ENCODE data around the gene NOS2.

DNA sequence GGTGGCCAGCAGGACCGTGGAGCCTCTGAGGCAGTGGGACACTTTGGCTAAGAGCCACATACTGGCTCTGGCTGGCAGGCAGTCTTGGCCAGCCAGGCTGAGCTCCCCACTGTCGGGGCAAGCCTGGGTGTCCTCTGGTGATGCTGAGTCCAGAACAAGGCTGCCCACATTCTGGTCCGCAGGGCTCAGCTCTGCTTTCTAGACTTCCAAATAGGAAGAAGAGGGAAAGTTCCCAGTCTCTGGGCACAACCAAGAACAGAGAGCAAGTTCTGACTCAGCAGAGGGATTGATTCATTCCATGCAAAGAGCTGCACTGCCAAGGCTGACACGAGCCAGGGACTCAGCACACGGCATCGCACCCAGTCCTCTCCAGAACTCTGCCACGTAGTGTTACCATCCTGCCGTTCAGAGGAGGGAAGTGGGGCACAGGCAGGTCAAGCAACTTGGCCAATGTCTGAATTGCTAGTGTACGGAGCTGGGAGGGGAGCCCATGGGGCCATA, 58.9 kb downstream of the NOS2 start:
- TF ChIP-seq, protein P1, sequence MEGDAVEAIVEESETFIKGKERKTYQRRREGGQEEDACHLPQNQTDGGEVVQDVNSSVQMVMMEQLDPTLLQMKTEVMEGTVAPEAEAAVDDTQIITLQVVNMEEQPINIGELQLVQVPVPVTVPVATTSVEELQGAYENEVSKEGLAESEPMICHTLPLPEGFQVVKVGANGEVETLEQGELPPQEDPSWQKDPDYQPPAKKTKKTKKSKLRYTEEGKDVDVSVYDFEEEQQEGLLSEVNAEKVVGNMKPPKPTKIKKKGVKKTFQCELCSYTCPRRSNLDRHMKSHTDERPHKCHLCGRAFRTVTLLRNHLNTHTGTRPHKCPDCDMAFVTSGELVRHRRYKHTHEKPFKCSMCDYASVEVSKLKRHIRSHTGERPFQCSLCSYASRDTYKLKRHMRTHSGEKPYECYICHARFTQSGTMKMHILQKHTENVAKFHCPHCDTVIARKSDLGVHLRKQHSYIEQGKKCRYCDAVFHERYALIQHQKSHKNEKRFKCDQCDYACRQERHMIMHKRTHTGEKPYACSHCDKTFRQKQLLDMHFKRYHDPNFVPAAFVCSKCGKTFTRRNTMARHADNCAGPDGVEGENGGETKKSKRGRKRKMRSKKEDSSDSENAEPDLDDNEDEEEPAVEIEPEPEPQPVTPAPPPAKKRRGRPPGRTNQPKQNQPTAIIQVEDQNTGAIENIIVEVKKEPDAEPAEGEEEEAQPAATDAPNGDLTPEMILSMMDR (IDR thresholded peaks at IDR 0.05; ENCODE audit: low read depth, low read length, poor library complexity, severe bottlenecking): no peak
- no peak for TF ChIP-seq EZH2phosphoT487 (IDR thresholded peaks at IDR 0.05; ENCODE audit: borderline replicate concordance, low read length)
